Measurements from ENCODE around the gene C16orf78. TPM values are rescaled to one million over a fixed set of nuclear protein-coding genes. Genes with fewer than 3 reads are reported as not detected.

C16orf78 gene
- total RNA-seq, 4 donors from 2014 or later, result not detected

DNA sequence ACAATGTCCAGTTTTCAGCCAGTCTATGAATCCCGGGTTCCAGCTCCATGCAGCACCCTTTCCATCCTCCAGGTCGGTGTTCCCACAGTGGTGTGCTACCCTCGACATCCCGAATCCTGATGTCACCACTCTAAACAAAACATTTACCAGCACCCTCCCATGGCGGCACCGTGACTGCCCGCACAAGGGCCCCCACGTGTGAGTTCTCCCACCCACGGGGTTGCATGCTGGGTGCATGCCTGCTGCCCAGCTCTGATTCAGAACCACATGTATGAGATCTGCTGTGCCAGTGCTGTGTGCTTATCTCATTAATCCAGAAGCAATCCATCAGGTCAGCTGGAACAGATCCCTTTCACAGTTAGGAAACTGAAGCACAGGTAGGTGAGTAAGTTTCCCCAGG, 57.4 kb downstream of the C16orf78 start:
- intact Hi-C loops (cut with DNase I; ENCODE audit: low total_unique reads), result no loop called here
- TF ChIP-seq POLR2A (IDR thresholded peaks at IDR 0.05), result no peak
- no peak for TF ChIP-seq CTCF (IDR thresholded peaks at IDR 0.05)
- DNase-seq, result no peak
- no peaks in the 10 kb centered on the region for H3K36me3 ChIP-seq
- no peaks in the 10 kb centered on the region for H3K27me3 ChIP-seq
- no peaks in the 10 kb centered on the region for H3K9me3 ChIP-seq
- no peaks in the 10 kb centered on the region for H3K4me1 ChIP-seq
- no peak overlapping the region for H3K27ac ChIP-seq
- no peak overlapping the region for H3K4me3 ChIP-seq

GRCh38 chr16:49431591-49432290, 58.1 kb downstream of the C16orf78 start:
- TF ChIP-seq POLR2A (IDR thresholded peaks at IDR 0.05), result no peak
- no peak for TF ChIP-seq CTCF (IDR thresholded peaks at IDR 0.05)
- no peak overlapping the region for H3K4me3 ChIP-seq
- H3K4me1 ChIP-seq, result no peaks in the 10 kb centered on the region
- no peaks in the 10 kb centered on the region for H3K36me3 ChIP-seq
- no peak for DNase-seq
- no peaks in the 10 kb centered on the region for H3K9me3 ChIP-seq
- no peaks in the 10 kb centered on the region for H3K27me3 ChIP-seq
- intact Hi-C loops (cut with DNase I; ENCODE audit: low total_unique reads), result no loop called here
- no peak overlapping the region for H3K27ac ChIP-seq

DNA sequence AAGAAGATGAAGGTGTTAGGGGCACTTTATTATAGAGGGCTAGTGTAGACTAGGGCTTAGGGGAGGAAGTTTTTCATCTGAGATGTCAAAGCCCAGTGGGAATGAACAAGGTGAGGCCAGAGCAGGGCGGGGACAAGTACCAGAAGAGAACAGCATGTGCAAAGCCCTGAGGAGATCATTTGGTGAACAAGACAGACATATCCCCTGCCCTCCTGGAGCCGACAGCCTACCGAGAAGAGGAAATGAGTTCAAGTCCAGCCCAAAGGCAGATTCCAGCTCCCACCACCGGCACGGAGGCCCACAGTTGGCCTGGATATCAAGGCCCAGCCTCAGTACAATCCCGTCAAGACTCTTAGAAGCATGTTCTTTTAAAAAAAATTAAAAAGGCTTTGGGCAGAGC, 61.1 kb downstream of the C16orf78 start:
- intact Hi-C loops (cut with DNase I; ENCODE audit: low total_unique reads), result no loop called here
- H3K4me3 ChIP-seq, result no peak overlapping the region
- no peak overlapping the region for H3K27ac ChIP-seq
- H3K36me3 ChIP-seq, result no peaks in the 10 kb centered on the region
- H3K27me3 ChIP-seq, result no peaks in the 10 kb centered on the region
- no peaks in the 10 kb centered on the region for H3K9me3 ChIP-seq
- DNase-seq, result no peak
- H3K4me1 ChIP-seq, result no peaks in the 10 kb centered on the region
- no peak for TF ChIP-seq CTCF (IDR thresholded peaks at IDR 0.05)
- TF ChIP-seq POLR2A (IDR thresholded peaks at IDR 0.05), result no peak

- no peak overlapping the region for H3K4me3 ChIP-seq
- no peaks in the 10 kb centered on the region for H3K27me3 ChIP-seq
- DNase-seq, result no peak
- intact Hi-C loops (cut with DNase I; ENCODE audit: low total_unique reads), result no loop called here
- no peaks in the 10 kb centered on the region for H3K36me3 ChIP-seq
- TF ChIP-seq CTCF (IDR thresholded peaks at IDR 0.05), result no peak
- no peak for TF ChIP-seq POLR2A (IDR thresholded peaks at IDR 0.05)
- no peak overlapping the region for H3K27ac ChIP-seq
- H3K9me3 ChIP-seq, result no peaks in the 10 kb centered on the region
- H3K4me1 ChIP-seq, result no peaks in the 10 kb centered on the region
Observed at GRCh38 chr16:49436181-49436580, 62.6 kb downstream of the C16orf78 start.

DNA sequence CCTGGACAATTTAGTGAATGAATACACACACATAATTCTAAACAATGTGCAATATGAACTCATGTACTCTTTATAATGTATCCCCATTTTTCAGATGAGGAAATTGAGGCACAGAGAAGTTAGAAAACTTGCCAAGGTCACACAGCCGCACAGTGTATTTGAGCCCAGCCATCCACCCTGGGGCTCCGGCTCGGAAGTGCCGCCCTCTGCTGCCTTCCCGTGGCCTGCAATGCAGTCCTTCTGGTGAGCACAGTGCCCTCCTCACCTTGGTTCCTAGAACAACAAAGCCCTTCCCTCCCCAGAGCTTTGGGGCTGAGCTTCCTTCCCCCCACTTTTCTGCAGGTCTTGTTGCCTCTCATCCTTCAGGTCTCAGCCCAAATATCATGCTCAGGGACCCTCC, 63.7 kb downstream of the C16orf78 start:
- no peak for TF ChIP-seq CTCF (IDR thresholded peaks at IDR 0.05)
- TF ChIP-seq POLR2A (IDR thresholded peaks at IDR 0.05), result no peak
- intact Hi-C loops (cut with DNase I; ENCODE audit: low total_unique reads), result no loop called here
- Histone ChIP-seq H3K4me3 (no peak overlapping the region), H3K4me1 (peaks cover 0 to 4% of the 10 kb centered on the region in 2 donors), H3K27me3 (no peaks in the 10 kb centered on the region), H3K36me3 (no peaks in the 10 kb centered on the region), H3K9me3 (no peaks in the 10 kb centered on the region), H3K27ac (no peak overlapping the region)
- no peak for DNase-seq
